Ishikawa (cell line): ENCODE results near the gene PPP1R13B.

ENCODE experiments used
- CEBPB ChIP-seq: IDR thresholded peaks from 2 replicates; pipeline ENCODE4 v1.6.1; 2012
- EGR1 ChIP-seq: IDR thresholded peaks from 2 replicates; pipeline ENCODE4 v1.6.1; 2012
- EP300 ChIP-seq: IDR thresholded peaks from 2 replicates; pipeline ENCODE4 v1.6.1; 2012; ENCODE audit warnings: borderline replicate concordance
- FOXM1 ChIP-seq: IDR thresholded peaks from 2 replicates; pipeline ENCODE4 v1.6.1; 2012; ENCODE audit warnings: low read depth, borderline replicate concordance
- MAX ChIP-seq: IDR thresholded peaks from 2 replicates; pipeline ENCODE4 v1.6.1; 2012
- RAD21 ChIP-seq: IDR thresholded peaks from 2 replicates; pipeline ENCODE4 v1.6.1; 2012; ENCODE audit warnings: low read depth
- TAF1 ChIP-seq: IDR thresholded peaks from 2 replicates; pipeline ENCODE4 v1.6.1; 2012; ENCODE audit warnings: low read depth, mild to moderate bottlenecking
- YY1 ChIP-seq: IDR thresholded peaks from 2 replicates; pipeline ENCODE4 v1.6.1; 2012; ENCODE audit warnings: low read depth
- ZBTB7A ChIP-seq: IDR thresholded peaks from 2 replicates; pipeline ENCODE4 v1.6.1; 2012; ENCODE audit warnings: low read depth
- TF ChIP-seq, protein P1 (sequence below): IDR thresholded peaks from 2 replicates; pipeline ENCODE4 v1.6.1; 2012; ENCODE audit warnings: low read depth, mild to moderate bottlenecking
- TF ChIP-seq, protein P2 (sequence below): IDR thresholded peaks from 2 replicates; pipeline ENCODE4 v1.6.1; 2012

DNA sequence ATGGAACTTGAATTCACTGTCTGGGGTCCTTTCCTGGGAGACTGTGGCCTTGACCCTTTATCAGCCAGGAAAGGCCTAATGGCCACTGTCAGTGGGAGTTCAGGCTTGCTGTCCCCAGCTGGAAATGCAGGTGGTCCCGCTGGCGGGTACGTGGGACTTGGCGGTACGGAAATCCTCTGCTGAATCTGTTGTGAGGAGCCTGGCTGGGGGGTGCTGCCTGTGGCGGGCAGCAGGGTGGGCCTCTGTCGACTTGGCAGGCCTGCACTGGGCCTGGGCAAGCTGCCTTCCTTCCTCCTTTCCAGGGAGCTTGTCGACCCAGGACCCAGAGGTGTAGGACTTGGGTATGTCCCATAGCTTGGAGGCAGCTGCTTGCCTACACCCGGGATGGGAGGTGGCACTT is 105.5 kb downstream of the PPP1R13B start:
- no peak for TF ChIP-seq FOXM1
- no peak for TF ChIP-seq RAD21
- TF ChIP-seq, protein P1, sequence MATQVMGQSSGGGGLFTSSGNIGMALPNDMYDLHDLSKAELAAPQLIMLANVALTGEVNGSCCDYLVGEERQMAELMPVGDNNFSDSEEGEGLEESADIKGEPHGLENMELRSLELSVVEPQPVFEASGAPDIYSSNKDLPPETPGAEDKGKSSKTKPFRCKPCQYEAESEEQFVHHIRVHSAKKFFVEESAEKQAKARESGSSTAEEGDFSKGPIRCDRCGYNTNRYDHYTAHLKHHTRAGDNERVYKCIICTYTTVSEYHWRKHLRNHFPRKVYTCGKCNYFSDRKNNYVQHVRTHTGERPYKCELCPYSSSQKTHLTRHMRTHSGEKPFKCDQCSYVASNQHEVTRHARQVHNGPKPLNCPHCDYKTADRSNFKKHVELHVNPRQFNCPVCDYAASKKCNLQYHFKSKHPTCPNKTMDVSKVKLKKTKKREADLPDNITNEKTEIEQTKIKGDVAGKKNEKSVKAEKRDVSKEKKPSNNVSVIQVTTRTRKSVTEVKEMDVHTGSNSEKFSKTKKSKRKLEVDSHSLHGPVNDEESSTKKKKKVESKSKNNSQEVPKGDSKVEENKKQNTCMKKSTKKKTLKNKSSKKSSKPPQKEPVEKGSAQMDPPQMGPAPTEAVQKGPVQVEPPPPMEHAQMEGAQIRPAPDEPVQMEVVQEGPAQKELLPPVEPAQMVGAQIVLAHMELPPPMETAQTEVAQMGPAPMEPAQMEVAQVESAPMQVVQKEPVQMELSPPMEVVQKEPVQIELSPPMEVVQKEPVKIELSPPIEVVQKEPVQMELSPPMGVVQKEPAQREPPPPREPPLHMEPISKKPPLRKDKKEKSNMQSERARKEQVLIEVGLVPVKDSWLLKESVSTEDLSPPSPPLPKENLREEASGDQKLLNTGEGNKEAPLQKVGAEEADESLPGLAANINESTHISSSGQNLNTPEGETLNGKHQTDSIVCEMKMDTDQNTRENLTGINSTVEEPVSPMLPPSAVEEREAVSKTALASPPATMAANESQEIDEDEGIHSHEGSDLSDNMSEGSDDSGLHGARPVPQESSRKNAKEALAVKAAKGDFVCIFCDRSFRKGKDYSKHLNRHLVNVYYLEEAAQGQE, result no peak
- TF ChIP-seq, protein P2, sequence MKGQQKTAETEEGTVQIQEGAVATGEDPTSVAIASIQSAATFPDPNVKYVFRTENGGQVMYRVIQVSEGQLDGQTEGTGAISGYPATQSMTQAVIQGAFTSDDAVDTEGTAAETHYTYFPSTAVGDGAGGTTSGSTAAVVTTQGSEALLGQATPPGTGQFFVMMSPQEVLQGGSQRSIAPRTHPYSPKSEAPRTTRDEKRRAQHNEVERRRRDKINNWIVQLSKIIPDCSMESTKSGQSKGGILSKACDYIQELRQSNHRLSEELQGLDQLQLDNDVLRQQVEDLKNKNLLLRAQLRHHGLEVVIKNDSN, result no peak
- no peak for TF ChIP-seq ZBTB7A
- no peak for TF ChIP-seq MAX
- TF ChIP-seq EGR1, result no peak
- TF ChIP-seq CEBPB, result no peak
- TF ChIP-seq YY1, result no peak
- TF ChIP-seq TAF1, result no peak
- no peak for TF ChIP-seq EP300
